GM10266 (cell line): ENCODE measurements around the gene S1PR3.
"Not testable (repeated sequence)": the region's sequence is repeated elsewhere in the genome, so short reads cannot be mapped to it uniquely, and the experiment has no call there.

ENCODE experiments used
- DNase-seq: peaks from one replicate; pipeline ENCODE4 v3.0.0; 2012; ENCODE audit errors: extremely low spot score
- TF ChIP-seq, protein P1 (sequence below): IDR thresholded peaks from 2 replicates; pipeline ENCODE4 v1.5.1; 2012; ENCODE audit warnings: mild to moderate bottlenecking, low read depth; ENCODE audit not compliant: control insufficient read depth, insufficient read depth; ENCODE audit errors: missing control alignments

Gene S1PR3

DNA sequence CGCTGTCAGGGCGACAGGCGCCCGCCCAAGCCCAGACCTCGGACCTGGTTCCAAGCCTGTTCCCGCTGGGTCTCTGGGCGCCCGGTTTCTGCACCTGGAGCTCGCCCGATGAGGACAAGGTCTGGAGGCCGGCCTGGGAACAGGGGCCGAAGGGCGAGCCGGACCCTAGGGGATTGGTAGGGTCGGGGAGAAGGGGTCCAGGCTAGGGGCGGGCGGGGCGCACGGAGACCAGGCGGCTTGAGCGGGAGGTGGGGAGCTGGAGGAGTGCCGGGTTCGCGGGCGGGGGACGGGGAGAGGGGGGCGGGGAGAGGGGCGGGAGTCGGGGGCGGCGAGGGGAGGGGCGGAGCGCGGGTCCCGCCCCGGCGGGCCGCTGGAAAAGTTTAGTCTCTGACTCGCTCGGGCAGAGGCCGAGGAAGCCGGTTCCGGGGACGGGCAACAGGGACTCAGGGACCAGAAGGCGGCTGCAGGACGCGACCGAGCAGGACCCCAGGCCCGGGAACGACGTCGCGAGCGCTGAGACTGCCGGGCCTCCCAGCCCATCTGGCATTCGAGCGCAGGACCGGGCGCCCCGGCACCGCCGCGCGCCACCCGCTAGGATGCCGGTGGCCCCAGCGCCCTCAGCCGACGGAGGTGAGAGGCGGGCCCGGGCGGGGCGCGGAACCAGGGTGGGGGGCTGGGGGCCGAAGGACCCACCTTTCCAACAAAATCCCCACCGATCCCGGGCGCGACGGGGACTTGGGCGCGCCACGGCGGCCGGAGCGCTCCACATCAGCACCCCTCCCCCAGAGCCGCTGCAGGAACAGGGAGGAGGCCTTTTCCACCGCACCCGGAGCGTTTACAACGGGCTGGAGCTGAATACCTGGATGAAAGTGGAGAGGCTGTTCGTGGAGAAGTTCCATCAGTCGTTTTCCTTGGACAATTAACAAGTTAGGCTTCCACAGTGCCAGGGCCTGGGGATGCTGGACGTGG is at the start of gene S1PR3:
TSS of gene S1PR3 (plus strand) at position 403 of the 969 bp plus-strand sequence. CDS start 9,733 bp downstream, outside the sequence.
- no peak for DNase-seq
- TF ChIP-seq, protein P1, sequence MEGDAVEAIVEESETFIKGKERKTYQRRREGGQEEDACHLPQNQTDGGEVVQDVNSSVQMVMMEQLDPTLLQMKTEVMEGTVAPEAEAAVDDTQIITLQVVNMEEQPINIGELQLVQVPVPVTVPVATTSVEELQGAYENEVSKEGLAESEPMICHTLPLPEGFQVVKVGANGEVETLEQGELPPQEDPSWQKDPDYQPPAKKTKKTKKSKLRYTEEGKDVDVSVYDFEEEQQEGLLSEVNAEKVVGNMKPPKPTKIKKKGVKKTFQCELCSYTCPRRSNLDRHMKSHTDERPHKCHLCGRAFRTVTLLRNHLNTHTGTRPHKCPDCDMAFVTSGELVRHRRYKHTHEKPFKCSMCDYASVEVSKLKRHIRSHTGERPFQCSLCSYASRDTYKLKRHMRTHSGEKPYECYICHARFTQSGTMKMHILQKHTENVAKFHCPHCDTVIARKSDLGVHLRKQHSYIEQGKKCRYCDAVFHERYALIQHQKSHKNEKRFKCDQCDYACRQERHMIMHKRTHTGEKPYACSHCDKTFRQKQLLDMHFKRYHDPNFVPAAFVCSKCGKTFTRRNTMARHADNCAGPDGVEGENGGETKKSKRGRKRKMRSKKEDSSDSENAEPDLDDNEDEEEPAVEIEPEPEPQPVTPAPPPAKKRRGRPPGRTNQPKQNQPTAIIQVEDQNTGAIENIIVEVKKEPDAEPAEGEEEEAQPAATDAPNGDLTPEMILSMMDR: no peak

DNA sequence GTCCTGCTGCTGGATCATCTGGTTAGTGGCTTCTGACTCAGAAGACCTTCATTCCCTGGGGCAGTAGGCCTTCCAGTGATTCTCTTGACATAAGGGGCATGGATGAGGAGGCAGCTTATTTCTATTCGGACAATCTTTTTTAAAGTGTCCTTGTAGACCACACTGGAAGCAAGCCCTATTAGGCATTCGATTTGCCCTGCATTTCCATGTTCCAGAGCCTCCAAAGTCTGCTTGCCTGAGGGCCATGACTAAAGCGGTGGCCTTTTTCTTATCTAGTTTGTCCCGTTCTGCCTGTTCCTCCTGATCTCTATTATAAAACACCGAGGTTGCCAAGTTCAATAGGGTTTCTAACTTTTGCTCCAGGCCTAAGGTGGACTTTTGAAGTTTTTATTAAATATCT is 49.7 kb upstream of the S1PR3 start:
- DNase-seq: not testable (repeated sequence)

DNA sequence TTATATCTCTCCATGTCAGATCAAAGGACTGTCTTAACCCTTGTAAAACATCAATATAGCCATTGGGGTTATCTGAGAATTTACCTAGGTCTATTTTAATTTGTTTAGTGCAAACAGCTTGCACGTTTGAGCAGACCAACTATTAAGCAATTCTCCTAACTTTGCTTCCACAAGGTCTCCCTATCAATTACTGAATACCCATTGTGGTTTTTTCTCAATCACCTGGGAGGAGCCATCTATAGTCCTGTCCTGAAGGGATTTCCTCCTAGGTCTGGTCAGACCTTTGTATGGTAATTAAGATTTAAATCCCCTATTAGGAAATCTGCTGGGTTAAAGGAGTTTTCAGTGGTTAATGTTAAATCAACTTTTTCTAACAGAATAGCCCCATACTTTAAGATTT is 48.9 kb upstream of the S1PR3 start:
- no peak for DNase-seq
- TF ChIP-seq, protein P1: no peak

DNA sequence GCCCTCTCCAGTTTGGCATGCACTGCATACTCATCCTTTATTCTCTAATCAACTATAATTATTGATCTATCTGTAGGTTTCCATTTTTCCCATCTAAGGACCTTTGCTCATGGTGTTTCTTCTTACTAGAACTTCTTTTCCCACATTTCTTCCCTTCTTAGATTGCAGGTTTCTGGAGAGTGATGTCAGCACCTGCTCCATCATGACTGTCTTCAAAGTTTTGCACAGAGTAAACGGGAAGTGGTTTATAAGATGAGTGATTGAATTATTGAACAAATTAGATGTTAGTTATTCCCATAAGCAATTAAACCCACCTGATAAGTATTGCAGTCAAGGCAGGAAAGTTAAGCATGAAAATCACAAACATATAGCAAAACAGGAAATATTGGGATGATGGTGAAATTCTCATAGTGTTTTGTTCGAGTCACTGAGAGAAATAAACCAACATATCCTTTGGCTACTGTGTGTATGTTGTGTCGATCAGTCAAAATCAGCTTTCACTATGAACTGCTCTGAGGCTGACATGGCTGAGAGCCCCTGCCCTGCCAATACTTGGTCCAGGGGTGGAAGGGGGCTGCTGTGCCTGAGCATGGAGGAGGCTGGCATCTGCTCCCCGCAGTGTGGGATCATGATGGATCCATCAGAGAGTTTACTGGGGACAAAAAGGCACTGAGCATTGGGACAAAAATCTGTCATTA is 45.5 kb upstream of the S1PR3 start:
- no peak for DNase-seq
- TF ChIP-seq, protein P1: no peak

DNA sequence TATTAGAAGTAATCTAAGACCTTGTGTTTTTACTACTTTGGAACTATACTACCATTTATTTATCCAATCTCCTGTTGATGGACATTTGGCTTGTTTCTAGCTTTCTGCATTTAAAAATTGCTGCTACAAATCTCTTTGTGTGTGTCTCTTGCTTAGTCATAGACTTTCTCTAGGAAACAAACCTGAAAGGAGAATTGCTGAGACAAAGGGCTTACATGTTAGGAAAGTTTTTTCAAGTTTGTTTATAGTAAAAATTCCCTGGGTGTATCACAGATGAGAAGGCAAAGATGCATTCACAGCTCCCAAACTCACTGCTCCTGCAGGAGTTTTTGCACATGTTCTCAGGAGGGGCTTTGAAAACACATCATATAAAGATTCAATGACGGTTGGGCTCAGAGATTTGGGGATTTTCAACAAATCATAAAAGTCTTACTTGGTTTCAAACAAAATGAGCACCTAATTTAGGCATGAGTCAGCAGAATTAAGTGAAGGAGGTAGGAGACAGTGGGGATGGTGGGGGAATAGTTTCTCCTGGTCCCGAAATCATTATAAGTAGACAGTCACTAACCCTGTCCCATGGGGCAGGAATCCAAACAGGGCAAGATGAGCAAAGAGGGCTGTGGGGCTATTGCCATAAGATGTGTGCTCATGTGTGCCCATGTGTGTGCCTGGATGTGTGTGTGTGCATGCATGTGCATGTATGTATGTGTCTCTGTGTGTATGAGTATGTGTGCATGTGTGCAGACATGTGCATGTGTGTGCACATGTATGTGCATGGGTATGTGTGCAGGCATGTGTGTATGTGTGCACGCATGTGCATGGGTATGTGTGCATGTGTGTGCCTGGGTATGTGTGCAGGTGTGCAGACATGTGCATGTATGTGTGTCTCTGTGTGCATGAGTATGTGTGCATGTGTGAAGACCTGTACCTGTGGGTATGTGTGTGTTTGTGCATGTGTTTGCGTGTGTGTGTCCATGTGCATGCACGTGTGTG is 43.4 kb upstream of the S1PR3 start:
- TF ChIP-seq, protein P1: no peak
- no peak for DNase-seq

DNA sequence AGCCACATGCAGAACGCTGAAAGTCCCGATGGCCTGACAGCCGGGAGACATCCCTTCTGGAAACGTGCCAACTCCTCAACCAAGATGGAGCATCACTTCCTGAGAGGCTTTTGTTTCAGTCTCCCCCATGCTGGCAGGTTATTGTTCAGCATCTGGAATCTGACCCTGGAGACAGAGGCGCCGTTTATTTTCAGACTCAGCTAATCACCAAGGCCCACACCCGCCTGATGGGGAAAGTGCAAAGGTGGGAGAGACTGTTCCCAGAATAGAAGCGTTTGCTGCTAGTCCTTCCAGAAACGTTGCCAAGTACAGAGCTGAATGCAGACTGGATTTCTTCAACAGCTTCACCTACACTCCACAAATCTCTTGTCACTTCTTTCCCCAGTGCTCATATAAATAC is 41.8 kb upstream of the S1PR3 start:
- TF ChIP-seq, protein P1: no peak
- no peak for DNase-seq

DNA sequence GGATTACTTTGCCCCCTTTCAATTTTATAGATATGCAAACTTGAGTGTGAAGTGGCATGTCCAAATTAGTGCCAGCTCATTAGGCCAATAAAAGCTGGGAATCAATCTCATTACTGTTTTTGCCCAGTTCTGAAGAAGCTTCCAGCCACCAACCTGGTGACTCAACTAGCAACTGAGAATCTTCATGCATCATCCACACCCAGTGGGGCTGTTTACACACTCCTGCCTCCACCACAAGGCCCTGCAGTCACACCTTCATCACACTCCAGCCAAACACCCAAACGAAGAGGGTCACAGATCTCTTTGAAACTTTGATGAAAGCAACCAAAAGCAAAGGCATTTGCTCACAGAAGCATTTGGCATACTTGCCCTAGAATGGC is 41.3 kb upstream of the S1PR3 start:
- DNase-seq: no peak
- TF ChIP-seq, protein P1: no peak
